AG08395 (cell line): Measurements from ENCODE around the gene DEDD2.

Experiments
- DNase-seq: peaks from one replicate; pipeline ENCODE4 v3.0.0; 2012; ENCODE audit warnings: mixed read lengths, low spot score

The DEDD2 gene

DNA sequence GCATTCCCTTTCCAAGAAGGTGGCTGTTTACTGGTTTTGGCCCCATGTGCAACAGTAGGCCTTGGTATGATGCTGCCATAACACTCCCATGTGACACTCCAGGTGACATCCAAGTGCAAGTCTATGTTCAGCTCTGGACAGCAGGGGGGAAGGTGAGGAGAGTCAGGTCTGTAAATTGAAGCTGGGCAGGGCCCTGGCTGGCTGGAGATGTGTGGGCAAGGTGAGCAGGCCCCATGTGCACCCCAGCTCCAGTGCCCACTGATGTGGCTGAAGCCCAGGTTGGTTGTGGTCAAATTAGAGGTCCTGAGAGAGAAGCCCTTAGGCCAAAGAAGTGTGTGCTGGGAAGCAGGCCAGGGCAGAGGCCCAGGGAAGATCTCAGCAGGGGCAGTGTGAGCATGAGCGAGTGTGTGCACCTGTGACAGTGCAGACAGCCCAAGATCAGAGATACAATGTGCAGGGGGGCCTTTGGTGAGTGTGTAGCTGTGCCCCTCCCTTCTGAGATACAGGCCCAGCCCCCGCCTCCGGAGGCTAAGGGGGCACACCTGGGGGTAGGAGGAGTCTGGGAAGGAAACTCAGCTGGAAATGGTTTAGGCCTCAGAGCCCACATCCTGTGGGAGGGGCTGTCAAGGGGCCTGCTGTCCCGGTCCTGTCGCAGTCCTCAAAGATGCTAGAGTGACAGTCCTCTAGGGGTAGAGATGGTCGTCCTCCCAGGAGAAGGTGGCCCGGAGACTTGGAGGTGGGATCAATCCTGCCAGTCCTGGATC, 18.6 kb downstream of the DEDD2 start:
- no peak for DNase-seq

GRCh38 chr19:42197375-42197817, 20.1 kb downstream of the DEDD2 start:
- no peak for DNase-seq

DNA sequence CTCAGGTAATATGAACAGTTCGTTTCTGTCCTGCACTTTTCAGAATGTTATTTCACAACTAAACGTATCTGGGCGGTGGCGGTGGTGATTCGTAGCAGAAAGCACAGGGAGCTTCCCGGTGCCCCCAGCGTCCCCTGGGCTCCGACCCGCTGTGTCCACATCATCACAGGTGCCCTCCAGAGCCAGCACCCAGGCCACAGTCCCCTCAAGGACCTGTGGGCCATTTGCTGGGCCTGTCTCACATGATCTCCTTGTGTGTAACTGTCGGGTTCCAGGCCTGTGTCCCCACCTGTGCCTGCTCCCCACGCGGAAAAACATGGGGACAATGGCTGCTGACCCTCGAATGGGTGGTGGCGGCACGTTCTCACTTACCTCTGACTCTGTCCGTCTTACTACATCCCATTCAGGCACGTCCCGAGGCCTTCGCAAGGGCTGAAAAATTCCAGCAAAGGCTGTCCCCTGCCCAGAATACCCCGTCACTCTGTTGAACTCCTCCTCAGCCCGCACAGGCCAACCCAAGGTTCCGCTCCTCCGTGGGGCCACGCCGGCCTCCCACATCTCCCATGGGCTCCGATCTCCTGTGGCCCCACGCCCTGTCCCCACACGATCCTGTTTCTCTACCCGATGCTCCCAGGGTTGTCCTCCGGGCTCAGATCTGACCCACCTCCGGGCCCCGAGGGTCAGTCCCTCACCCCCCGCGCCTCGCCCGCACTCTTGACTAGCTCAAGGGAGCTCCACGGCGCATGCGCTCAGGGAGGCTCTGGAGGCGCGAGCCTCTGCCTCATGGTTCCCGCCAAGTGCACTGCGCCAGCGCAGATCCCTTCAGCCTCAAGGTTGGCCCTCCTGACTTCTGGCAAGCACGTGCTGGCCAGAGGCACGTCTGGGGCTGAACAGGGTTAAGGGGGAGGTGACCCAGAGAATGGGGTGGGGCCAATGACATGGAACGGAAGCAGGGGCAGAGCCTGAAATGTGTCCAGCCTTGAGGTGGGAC, 21.2 kb downstream of the DEDD2 start:
- DNase-seq = no peak

- no peak for DNase-seq
Measured at GRCh38 chr19:42193706-42194105, 23.8 kb downstream of the DEDD2 start.

- DNase-seq = no peak
Measured at GRCh38 chr19:42193294-42193693, 24.2 kb downstream of the DEDD2 start.

DNA sequence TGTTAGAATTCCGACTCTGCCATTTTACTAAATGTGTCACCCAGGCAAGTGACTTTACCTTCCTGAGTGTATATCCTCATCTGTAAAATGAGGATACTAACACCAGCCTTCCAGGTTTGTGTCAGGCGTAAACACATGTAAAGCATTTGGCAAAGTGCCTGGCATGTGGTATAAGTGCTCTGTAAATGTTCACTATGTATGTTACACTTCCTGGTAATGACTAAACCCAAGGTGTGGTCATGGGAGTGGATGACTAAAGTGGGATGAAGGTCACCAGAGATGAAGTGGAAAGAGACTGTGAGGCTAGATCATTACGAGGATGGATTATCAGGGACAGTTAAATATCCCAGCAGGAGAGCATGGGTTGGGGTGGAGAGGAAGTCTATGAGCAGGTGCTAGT, 25.6 kb downstream of the DEDD2 start:
- peak; percentile 64 for DNase-seq

GRCh38 chr19:42191330-42191729, 26.1 kb downstream of the DEDD2 start:
- no peak for DNase-seq

GRCh38 chr19:42189133-42189532, 28.3 kb downstream of the DEDD2 start:
- no peak for DNase-seq

- no peak for DNase-seq
Measured at GRCh38 chr19:42188665-42189064, 28.8 kb downstream of the DEDD2 start.

- no peak for DNase-seq
Measured at GRCh38 chr19:42185277-42185676, 32.2 kb downstream of the DEDD2 start.

DNA sequence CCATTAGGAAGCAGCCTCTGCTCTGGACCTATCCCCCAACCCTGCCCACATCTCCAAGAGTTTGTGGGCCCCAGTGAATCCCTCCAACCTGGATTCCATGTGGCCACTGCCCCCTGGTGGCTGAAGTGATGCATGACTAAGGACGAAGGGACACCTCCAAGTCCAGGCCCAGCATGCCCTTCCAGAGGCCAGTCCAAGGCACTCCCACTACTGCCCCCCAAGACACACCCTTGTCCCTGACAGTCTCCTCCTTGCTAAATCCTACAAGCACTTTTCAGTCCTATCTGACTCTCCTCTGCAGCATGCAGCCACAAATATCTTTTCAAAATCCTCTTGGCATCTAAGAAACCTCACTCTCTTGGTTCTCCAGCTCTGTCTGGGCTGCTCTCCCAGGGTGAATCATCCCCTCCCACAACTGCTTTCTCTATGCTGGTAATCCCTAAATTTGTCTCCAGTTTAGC, 33.0 kb downstream of the DEDD2 start:
- peak; percentile 95 for DNase-seq

GRCh38 chr19:42178791-42179674, 38.4 kb downstream of the DEDD2 start:
- DNase-seq = no peak

DNA sequence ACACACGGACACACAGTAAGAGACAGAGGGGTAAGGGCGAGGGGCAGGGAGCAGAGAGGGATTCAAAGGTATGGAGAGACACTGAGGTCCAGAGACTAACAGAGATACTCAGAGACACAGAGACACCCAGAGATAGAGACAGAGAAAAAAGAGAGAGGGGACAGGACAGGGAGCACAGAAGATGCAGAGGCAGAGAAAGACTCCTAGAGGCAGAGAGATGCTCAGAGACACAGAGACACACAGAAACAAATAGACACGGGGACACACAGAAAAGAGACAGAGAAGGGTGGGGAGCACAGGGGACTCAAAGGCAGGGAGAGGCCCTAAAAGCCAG, 39.8 kb downstream of the DEDD2 start:
- DNase-seq = no peak

DNA sequence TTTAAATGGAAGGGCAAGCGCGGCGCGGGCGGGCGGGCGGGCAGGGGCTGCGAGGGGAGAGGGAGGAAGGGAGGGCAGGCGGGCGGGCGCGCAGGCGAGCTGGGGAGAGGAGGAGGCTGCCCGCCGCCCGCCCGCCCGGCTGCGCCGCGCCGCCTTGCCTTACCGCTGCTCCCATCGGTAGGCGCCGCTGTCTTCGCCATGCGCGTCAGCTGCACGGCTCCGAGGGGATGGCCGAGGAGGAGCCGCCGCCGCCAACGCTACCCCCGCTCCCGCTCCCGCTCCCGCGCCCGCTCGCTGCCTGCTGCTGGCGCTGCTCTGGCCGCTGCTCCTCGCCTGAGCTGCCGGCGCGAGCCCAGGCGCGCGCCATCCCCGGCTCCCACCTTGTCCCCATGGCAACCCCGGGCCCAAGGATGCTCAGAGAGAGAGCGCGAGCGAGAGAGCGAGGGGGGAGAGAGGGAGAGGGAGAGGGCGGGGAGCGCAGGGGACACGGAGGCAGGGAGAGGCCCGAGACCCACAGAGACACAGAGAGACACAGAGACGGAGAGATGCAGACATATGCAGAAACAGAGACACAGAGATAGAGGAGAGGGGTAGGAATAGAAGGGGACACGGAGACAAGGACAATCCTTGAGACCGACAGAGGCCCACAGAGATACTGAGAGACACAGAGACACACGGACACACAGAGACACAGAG, 40.3 kb downstream of the DEDD2 start:
- peak; percentile 74 for DNase-seq

- peak; percentile 31 for DNase-seq
Measured at GRCh38 chr19:42176649-42176989, 40.9 kb downstream of the DEDD2 start.

- peak; percentile 31 for DNase-seq
Measured at GRCh38 chr19:42175952-42176648, 41.4 kb downstream of the DEDD2 start.

- no peak for DNase-seq
Measured at GRCh38 chr19:42174958-42175734, 42.3 kb downstream of the DEDD2 start.

DNA sequence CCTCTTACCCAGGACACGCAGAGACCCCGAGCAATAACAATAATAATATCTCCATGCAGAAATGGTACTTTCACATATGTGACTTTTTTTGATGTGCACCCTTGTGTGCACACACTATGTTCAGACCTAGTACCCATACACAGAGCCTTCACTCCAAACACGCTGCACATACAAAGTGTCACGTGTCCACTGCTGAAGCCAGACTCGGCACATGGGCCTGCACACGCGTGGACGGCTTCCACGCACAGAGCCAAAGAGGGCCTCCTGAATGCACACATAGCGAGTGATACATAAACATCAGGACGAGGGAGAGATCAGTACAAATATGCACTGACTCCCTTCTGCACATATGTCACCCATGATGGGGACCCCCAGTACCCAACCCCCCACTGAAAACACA, 43.3 kb downstream of the DEDD2 start:
- DNase-seq = no peak

DNA sequence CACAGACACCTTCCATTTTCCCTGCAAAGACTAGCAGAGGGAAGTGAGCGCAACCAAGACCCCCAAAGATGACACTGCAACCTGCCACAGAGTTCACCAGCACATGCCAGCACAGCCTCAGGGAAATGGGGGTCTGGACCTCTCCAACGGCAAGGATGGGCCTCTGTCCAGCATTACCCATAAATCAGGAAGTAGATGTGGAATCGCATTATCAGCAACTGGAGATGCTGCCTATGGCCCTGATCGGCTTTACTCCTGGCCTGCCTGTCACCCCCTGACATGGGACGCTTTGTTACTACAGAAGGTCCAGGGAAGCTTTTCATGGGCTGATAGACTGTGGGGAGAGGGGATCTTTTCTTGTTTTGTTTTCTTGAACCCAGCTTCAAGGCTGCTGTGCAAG, 43.8 kb downstream of the DEDD2 start:
- DNase-seq = no peak

- no peak for DNase-seq
Measured at GRCh38 chr19:42172261-42172660, 45.2 kb downstream of the DEDD2 start.
